Activated naive CD4-positive, alpha-beta T cell treated with anti-CD3 and anti-CD28 coated beads, Interleukin-2, amount 10 ng/mL, durations not matched to agents 7 days and 5 days (primary cell): ENCODE results near the gene FAM131A.

Source experiments
- CTCF ChIA-PET: fragments of 350-600 bp; sonication (Branson Sonifier 250); formaldehyde crosslinking; loops from one replicate; lab custom pipeline; 2021; ENCODE audit warnings: antibody characterized with exemption; lab: Charles Lee
- DNase-seq: peaks from one replicate; pipeline ENCODE4 v3.0.0-alpha.2; 2020
- H3K27ac Mint-ChIP-seq: one replicate; pipeline ENCODE4 v1.8.0; 2021; ENCODE audit warnings: mild to moderate bottlenecking, moderate library complexity, mixed read lengths
- H3K27me3 Mint-ChIP-seq: one replicate; pipeline ENCODE4 v1.8.0; 2021; ENCODE audit warnings: mild to moderate bottlenecking, mixed read lengths
- H3K36me3 Mint-ChIP-seq: one replicate; pipeline ENCODE4 v1.8.0; 2021; ENCODE audit warnings: mixed read lengths
- H3K4me1 Mint-ChIP-seq: one replicate; pipeline ENCODE4 v1.8.0; 2021; ENCODE audit warnings: mixed read lengths
- H3K4me3 Mint-ChIP-seq: one replicate; pipeline ENCODE4 v1.8.0; 2021; ENCODE audit warnings: mild to moderate bottlenecking, moderate library complexity, mixed read lengths
- H3K9me3 Mint-ChIP-seq: one replicate; pipeline ENCODE4 v1.8.0; 2021; ENCODE audit warnings: mixed read lengths

Gene FAM131A

GRCh38 chr3:184384856-184385422, 47.5 kb downstream of the FAM131A start:
- no peaks in the 10 kb centered on the region for H3K9me3 Mint-ChIP-seq
- H3K4me3 Mint-ChIP-seq: no peak overlapping the region
- H3K27me3 Mint-ChIP-seq: peaks cover 85% of the 10 kb centered on the region
- peaks cover 4% of the 10 kb centered on the region for H3K4me1 Mint-ChIP-seq
- CTCF ChIA-PET: interaction anchor here (3.8 kb wide), 1 partner anchor 13 kb away, joined by 17 read pairs; no protein-coding TSS in a partner anchor
- no peak overlapping the region for H3K27ac Mint-ChIP-seq
- DNase-seq: no peak
- no peaks in the 10 kb centered on the region for H3K36me3 Mint-ChIP-seq

- H3K27me3 Mint-ChIP-seq: peaks cover 80% of the 10 kb centered on the region
- no peak overlapping the region for H3K4me3 Mint-ChIP-seq
- no peak overlapping the region for H3K27ac Mint-ChIP-seq
- CTCF ChIA-PET: no interaction called here
- no peaks in the 10 kb centered on the region for H3K9me3 Mint-ChIP-seq
- H3K36me3 Mint-ChIP-seq: no peaks in the 10 kb centered on the region
- H3K4me1 Mint-ChIP-seq: no peaks in the 10 kb centered on the region
- no peak for DNase-seq
These were observed 48.8 kb downstream of the FAM131A start for GRCh38 chr3:184386047-184386806.

- no peak overlapping the region for H3K27ac Mint-ChIP-seq
- DNase-seq: no peak
- H3K4me1 Mint-ChIP-seq: no peaks in the 10 kb centered on the region
- no peaks in the 10 kb centered on the region for H3K36me3 Mint-ChIP-seq
- H3K4me3 Mint-ChIP-seq: no peak overlapping the region
- H3K27me3 Mint-ChIP-seq: peaks cover 75% of the 10 kb centered on the region
- CTCF ChIA-PET: no interaction called here
- H3K9me3 Mint-ChIP-seq: no peaks in the 10 kb centered on the region
These were observed 49.8 kb downstream of the FAM131A start for GRCh38 chr3:184387174-184387714.

GRCh38 chr3:184388164-184388935, 51.0 kb downstream of the FAM131A start:
- no peak for DNase-seq
- CTCF ChIA-PET: no interaction called here
- H3K9me3 Mint-ChIP-seq: no peaks in the 10 kb centered on the region
- no peaks in the 10 kb centered on the region for H3K36me3 Mint-ChIP-seq
- peaks cover 64% of the 10 kb centered on the region for H3K27me3 Mint-ChIP-seq
- H3K27ac Mint-ChIP-seq: no peak overlapping the region
- H3K4me1 Mint-ChIP-seq: no peaks in the 10 kb centered on the region
- H3K4me3 Mint-ChIP-seq: no peak overlapping the region

- Mint-ChIP-seq H3K4me1 (no peaks in the 10 kb centered on the region), H3K27me3 (peaks cover 59% of the 10 kb centered on the region), H3K36me3 (no peaks in the 10 kb centered on the region), H3K9me3 (no peaks in the 10 kb centered on the region), H3K4me3 (no peak overlapping the region), H3K27ac (no peak overlapping the region)
- DNase-seq: no peak
- CTCF ChIA-PET: no interaction called here
These were observed 51.5 kb downstream of the FAM131A start for GRCh38 chr3:184388936-184389230.

GRCh38 chr3:184389384-184389783, 52.0 kb downstream of the FAM131A start:
- DNase-seq: no peak
- Mint-ChIP-seq H3K4me3 (no peak overlapping the region), H3K36me3 (no peaks in the 10 kb centered on the region), H3K27me3 (peaks cover 54% of the 10 kb centered on the region), H3K9me3 (no peaks in the 10 kb centered on the region), H3K27ac (no peak overlapping the region), H3K4me1 (no peaks in the 10 kb centered on the region)
- CTCF ChIA-PET: interaction anchor here (1.0 kb wide), 1 partner anchor 34 kb away, joined by 3 read pairs; no protein-coding TSS in a partner anchor

- CTCF ChIA-PET: interaction anchor here (1.0 kb wide), 1 partner anchor 35 kb away, joined by 3 read pairs; no protein-coding TSS in a partner anchor
- H3K9me3 Mint-ChIP-seq: no peaks in the 10 kb centered on the region
- no peak for DNase-seq
- peaks cover 54% of the 10 kb centered on the region for H3K27me3 Mint-ChIP-seq
- no peaks in the 10 kb centered on the region for H3K4me1 Mint-ChIP-seq
- no peaks in the 10 kb centered on the region for H3K36me3 Mint-ChIP-seq
- H3K27ac Mint-ChIP-seq: no peak overlapping the region
- H3K4me3 Mint-ChIP-seq: no peak overlapping the region
These were observed 52.6 kb downstream of the FAM131A start for GRCh38 chr3:184389935-184390528.

- Mint-ChIP-seq H3K27me3 (peaks cover 52% of the 10 kb centered on the region), H3K27ac (no peak overlapping the region), H3K9me3 (no peaks in the 10 kb centered on the region), H3K36me3 (no peaks in the 10 kb centered on the region), H3K4me1 (no peaks in the 10 kb centered on the region), H3K4me3 (no peak overlapping the region)
- CTCF ChIA-PET: no interaction called here
- DNase-seq: no peak
These were observed 53.9 kb downstream of the FAM131A start for GRCh38 chr3:184391266-184391665.

- no peak for DNase-seq
- Mint-ChIP-seq H3K9me3 (no peaks in the 10 kb centered on the region), H3K36me3 (no peaks in the 10 kb centered on the region), H3K27me3 (peaks cover 36% of the 10 kb centered on the region), H3K4me1 (no peaks in the 10 kb centered on the region), H3K4me3 (no peak overlapping the region), H3K27ac (no peak overlapping the region)
- CTCF ChIA-PET: interaction anchor here (1.9 kb wide), 1 partner anchor 23 kb away, joined by 6 read pairs; no protein-coding TSS in a partner anchor
These were observed 57.9 kb downstream of the FAM131A start for GRCh38 chr3:184395320-184395660.
